ENCODE measurements around the gene ADAMTS7.
"Not testable (repeated sequence)": the region's sequence is repeated elsewhere in the genome, so short reads cannot be mapped to it uniquely, and the experiment has no call there.

Gene ADAMTS7

DNA sequence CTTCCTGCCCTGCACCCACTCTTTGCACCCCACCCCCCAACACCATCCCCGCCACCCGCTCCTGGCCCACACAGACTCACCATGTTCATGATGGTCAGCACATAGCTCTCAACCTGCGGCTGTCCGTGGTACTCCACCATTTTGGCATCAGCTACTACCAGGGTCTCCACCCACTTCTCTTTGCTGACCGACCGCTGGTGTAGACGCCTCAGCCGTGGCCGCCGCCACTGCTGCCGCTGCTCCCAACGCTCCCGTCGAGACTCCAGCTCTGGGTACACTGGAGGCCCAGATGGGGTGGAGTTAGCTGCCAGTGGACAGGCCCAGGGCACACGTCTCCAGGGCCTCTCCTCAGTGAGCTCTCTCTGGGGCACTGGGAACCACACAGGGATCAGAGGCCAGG is 14.8 kb downstream of the ADAMTS7 start:
- TF ChIP-seq, protein P1, sequence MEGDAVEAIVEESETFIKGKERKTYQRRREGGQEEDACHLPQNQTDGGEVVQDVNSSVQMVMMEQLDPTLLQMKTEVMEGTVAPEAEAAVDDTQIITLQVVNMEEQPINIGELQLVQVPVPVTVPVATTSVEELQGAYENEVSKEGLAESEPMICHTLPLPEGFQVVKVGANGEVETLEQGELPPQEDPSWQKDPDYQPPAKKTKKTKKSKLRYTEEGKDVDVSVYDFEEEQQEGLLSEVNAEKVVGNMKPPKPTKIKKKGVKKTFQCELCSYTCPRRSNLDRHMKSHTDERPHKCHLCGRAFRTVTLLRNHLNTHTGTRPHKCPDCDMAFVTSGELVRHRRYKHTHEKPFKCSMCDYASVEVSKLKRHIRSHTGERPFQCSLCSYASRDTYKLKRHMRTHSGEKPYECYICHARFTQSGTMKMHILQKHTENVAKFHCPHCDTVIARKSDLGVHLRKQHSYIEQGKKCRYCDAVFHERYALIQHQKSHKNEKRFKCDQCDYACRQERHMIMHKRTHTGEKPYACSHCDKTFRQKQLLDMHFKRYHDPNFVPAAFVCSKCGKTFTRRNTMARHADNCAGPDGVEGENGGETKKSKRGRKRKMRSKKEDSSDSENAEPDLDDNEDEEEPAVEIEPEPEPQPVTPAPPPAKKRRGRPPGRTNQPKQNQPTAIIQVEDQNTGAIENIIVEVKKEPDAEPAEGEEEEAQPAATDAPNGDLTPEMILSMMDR (IDR thresholded peaks at IDR 0.05; ENCODE audit: borderline replicate concordance, extremely low read depth, low read length, poor library complexity, severe bottlenecking) = no peak
- no peak overlapping the region for H3K4me2 ChIP-seq (ENCODE audit: insufficient read depth, low read length)
- no peaks in the 10 kb centered on the region for H3K9me3 ChIP-seq (ENCODE audit: insufficient read depth, low read length, severe bottlenecking)
- ATAC-seq (ENCODE audit: insufficient read depth, low read depth) (no peak), DNase-seq (no peak)
- H3K4me3 ChIP-seq (ENCODE audit: low read depth in 1 of 2, low read length in 2 of 2) = no peak overlapping the region
- no peaks in the 10 kb centered on the region for H3K79me2 ChIP-seq (ENCODE audit: insufficient read depth, low read length)
- H2AFZ ChIP-seq (ENCODE audit: low read depth, low read length) = no peak overlapping the region
- no peaks in the 10 kb centered on the region for H3K4me1 ChIP-seq (ENCODE audit: insufficient read depth, low read length)
- no peaks in the 10 kb centered on the region for H3K36me3 ChIP-seq (ENCODE audit: insufficient read depth, low read length)
- no peak overlapping the region for H3K9ac ChIP-seq (ENCODE audit: low read depth, low read length)
- no peak overlapping the region for H3K27ac ChIP-seq (ENCODE audit: low read length)
- no peaks in the 10 kb centered on the region for H4K20me1 ChIP-seq (ENCODE audit: insufficient read depth, low read length)
- H3K27me3 ChIP-seq (ENCODE audit: insufficient read depth, low read length, poor library complexity) = no peaks in the 10 kb centered on the region

DNA sequence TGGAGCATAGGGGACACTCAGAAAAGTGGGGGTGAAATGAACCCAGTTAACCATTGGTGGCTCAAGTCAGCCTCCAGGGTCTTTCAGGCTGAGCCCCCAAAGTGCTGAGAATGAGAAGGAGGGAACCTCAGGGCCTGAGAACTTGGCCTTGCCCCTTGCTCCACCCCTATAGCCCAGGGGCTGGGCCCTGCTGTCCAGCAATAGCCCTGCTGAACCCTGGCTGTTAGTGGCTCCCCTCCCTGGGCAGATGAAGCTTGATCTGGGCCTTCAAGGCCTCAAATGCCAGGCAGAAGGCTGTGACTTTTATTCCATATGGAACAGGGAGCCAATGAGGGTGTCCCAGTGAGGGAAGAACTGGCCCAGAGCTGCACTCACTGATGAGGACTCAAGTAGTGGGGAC is 16.2 kb downstream of the ADAMTS7 start:
- Histone ChIP-seq H3K4me1 (ENCODE audit: insufficient read depth, low read length) (no peaks in the 10 kb centered on the region), H4K20me1 (ENCODE audit: insufficient read depth, low read length) (no peaks in the 10 kb centered on the region), H3K4me2 (ENCODE audit: insufficient read depth, low read length) (no peak overlapping the region), H3K4me3 (ENCODE audit: low read depth in 1 of 2, low read length in 2 of 2) (no peak overlapping the region), H3K9ac (ENCODE audit: low read depth, low read length) (no peak overlapping the region), H3K27ac (ENCODE audit: low read length) (no peak overlapping the region), H2AFZ (ENCODE audit: low read depth, low read length) (no peak overlapping the region), H3K36me3 (ENCODE audit: insufficient read depth, low read length) (no peaks in the 10 kb centered on the region), H3K9me3 (ENCODE audit: insufficient read depth, low read length, severe bottlenecking) (no peaks in the 10 kb centered on the region), H3K79me2 (ENCODE audit: insufficient read depth, low read length) (no peaks in the 10 kb centered on the region), H3K27me3 (ENCODE audit: insufficient read depth, low read length, poor library complexity) (no peaks in the 10 kb centered on the region)
- ATAC-seq (ENCODE audit: insufficient read depth, low read depth) = no peak
- TF ChIP-seq EZH2 (IDR thresholded peaks at IDR 0.05; ENCODE audit: borderline replicate concordance, low read depth, low read length, severe bottlenecking) = no peak
- TF ChIP-seq, protein P1 (IDR thresholded peaks at IDR 0.05; ENCODE audit: borderline replicate concordance, extremely low read depth, low read length, poor library complexity, severe bottlenecking) = no peak
- DNase-seq = no peak

DNA sequence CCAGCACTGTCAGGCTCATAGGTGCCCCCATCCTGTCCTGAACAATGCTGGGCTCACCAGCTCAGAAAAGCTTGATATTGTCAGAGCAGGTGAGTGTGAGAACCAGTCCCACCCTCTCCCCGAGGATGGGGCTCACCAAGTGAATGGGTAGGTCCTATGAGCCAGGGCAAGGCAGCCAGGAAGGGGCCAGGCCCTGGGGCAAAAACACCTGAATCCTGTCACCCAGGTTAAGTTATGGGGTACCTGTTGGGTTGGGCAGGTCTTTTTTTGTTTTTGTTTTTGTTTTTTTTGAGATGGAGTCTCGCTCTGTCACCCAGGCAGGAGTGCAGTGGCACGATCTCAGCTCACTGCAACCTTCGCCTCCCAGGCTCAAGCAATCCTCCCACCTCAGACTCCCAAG is 16.8 kb downstream of the ADAMTS7 start:
- ATAC-seq (ENCODE audit: insufficient read depth, low read depth); H3K9me3 ChIP-seq (ENCODE audit: insufficient read depth, low read length, severe bottlenecking); H3K27me3 ChIP-seq (ENCODE audit: insufficient read depth, low read length, poor library complexity); H3K27ac ChIP-seq (ENCODE audit: low read length); H3K4me1 ChIP-seq (ENCODE audit: insufficient read depth, low read length); H3K36me3 ChIP-seq (ENCODE audit: insufficient read depth, low read length); H3K9ac ChIP-seq (ENCODE audit: low read depth, low read length); H2AFZ ChIP-seq (ENCODE audit: low read depth, low read length); H3K4me3 ChIP-seq (ENCODE audit: low read depth in 1 of 2, low read length in 2 of 2); H3K79me2 ChIP-seq (ENCODE audit: insufficient read depth, low read length); H4K20me1 ChIP-seq (ENCODE audit: insufficient read depth, low read length); DNase-seq; H3K4me2 ChIP-seq (ENCODE audit: insufficient read depth, low read length): not testable (repeated sequence)

DNA sequence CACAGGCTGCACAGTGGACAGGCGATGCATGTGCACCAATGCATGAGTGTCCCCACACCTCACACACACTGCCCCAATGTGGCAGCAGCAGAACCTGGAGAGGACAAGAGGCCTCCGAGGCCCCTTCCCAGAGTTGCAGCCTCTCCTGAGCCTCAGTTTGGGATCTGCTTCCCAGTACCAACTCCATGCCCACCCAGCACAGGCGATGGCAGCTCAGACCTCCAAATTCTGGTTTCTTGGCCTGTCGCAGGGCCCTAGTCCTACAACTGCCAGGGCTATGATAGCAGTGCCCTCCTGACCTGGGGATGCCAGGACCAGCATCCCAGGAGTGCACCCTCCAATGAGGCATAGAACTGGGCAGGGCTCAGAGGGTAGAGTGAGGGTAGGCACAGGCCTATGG is 19.9 kb downstream of the ADAMTS7 start:
- H4K20me1 ChIP-seq (ENCODE audit: insufficient read depth, low read length) = no peaks in the 10 kb centered on the region
- DNase-seq (no peak), ATAC-seq (ENCODE audit: insufficient read depth, low read depth) (no peak)
- H3K9ac ChIP-seq (ENCODE audit: low read depth, low read length) = no peak overlapping the region
- H3K9me3 ChIP-seq (ENCODE audit: insufficient read depth, low read length, severe bottlenecking) = no peaks in the 10 kb centered on the region
- H3K27ac ChIP-seq (ENCODE audit: low read length) = no peak overlapping the region
- H3K4me3 ChIP-seq (ENCODE audit: low read depth in 1 of 2, low read length in 2 of 2) = no peak overlapping the region
- no peaks in the 10 kb centered on the region for H3K4me1 ChIP-seq (ENCODE audit: insufficient read depth, low read length)
- H3K79me2 ChIP-seq (ENCODE audit: insufficient read depth, low read length) = no peaks in the 10 kb centered on the region
- H3K36me3 ChIP-seq (ENCODE audit: insufficient read depth, low read length) = no peaks in the 10 kb centered on the region
- H3K4me2 ChIP-seq (ENCODE audit: insufficient read depth, low read length) = no peak overlapping the region
- TF ChIP-seq, protein P1 (IDR thresholded peaks at IDR 0.05; ENCODE audit: borderline replicate concordance, extremely low read depth, low read length, poor library complexity, severe bottlenecking) = no peak
- TF ChIP-seq EZH2 (IDR thresholded peaks at IDR 0.05; ENCODE audit: borderline replicate concordance, low read depth, low read length, severe bottlenecking) = no peak
- no peak overlapping the region for H2AFZ ChIP-seq (ENCODE audit: low read depth, low read length)
- H3K27me3 ChIP-seq (ENCODE audit: insufficient read depth, low read length, poor library complexity) = no peaks in the 10 kb centered on the region
